ENCODE data around the gene ITPRID2. TPM values are rescaled to one million over a fixed set of nuclear protein-coding genes. Genes with fewer than 3 reads are reported as not detected.

Gene ITPRID2
- total RNA-seq, 1 experiment from 2014 or later: 419 TPM

DNA sequence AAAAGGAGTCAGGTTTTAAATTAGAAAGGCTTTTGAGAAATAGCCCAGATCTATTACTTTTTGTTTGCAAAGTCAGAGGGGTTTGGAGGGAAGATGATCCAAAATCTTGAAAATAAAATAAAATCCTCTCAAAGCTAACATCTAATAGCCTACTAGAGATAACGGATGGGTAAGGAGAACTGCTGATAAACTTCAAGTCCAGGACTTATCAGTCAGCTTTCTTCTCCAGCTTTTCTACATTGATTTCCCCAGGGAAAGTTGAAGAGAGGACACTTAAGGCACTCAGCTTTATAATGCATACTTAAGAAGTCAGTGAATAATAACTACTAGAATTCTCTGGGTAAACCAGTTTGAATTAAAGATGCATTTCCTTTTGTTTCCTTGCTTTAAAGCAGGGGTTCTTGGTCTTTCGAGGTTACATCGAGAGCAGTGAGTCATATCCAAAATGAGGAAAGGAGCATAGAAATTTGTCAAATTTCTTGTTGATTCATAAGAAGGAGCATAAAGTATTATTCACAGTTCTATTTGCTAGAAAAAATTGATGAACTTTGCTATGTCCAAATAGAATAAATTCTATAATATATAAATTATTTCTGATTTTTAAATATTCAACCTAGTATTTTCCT lies 43.2 kb upstream of the ITPRID2 start:
- BruUV-seq (replicated peaks): no TSS peak
- H3K9me3 ChIP-seq (ENCODE audit: insufficient read depth, low read depth): no peaks in the 10 kb centered on the region; the same call in 1 of the 2 replicates
- no peak for TF ChIP-seq EZH2 (IDR thresholded peaks at IDR 0.05; ENCODE audit: low read depth)
- TF ChIP-seq, protein P1, sequence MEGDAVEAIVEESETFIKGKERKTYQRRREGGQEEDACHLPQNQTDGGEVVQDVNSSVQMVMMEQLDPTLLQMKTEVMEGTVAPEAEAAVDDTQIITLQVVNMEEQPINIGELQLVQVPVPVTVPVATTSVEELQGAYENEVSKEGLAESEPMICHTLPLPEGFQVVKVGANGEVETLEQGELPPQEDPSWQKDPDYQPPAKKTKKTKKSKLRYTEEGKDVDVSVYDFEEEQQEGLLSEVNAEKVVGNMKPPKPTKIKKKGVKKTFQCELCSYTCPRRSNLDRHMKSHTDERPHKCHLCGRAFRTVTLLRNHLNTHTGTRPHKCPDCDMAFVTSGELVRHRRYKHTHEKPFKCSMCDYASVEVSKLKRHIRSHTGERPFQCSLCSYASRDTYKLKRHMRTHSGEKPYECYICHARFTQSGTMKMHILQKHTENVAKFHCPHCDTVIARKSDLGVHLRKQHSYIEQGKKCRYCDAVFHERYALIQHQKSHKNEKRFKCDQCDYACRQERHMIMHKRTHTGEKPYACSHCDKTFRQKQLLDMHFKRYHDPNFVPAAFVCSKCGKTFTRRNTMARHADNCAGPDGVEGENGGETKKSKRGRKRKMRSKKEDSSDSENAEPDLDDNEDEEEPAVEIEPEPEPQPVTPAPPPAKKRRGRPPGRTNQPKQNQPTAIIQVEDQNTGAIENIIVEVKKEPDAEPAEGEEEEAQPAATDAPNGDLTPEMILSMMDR (conservative IDR thresholded peaks at IDR 0.05): no peak
- no peaks in the 10 kb centered on the region for H3K9me2 ChIP-seq (ENCODE audit: insufficient read depth)
- no peak overlapping the region for H3K27ac ChIP-seq
- H3K4me3 ChIP-seq: no peak overlapping the region
- no peak overlapping the region for H2AFZ ChIP-seq
- POLR2A ChIA-PET (ENCODE audit: unreplicated experiment): no interaction called here
- H3K4me1 ChIP-seq (replicated peaks; ENCODE audit: insufficient read depth): no peaks in the 10 kb centered on the region
- no peaks in the 10 kb centered on the region for H3K79me2 ChIP-seq (ENCODE audit: low read depth)
- H3F3A ChIP-seq (ENCODE audit: insufficient read depth, low read depth): no peaks in the 10 kb centered on the region
- H4K20me1 ChIP-seq (ENCODE audit: insufficient read depth): no peaks in the 10 kb centered on the region
- CTCF ChIA-PET: no interaction called here
- no peak for DNase-seq
- no peak overlapping the region for H3K4me2 ChIP-seq
- H3K36me3 ChIP-seq (ENCODE audit: low read depth): no peaks in the 10 kb centered on the region
- intact Hi-C loops (cut with micrococcal nuclease; ENCODE audit: unreplicated experiment): no loop called here
- no peaks in the 10 kb centered on the region for H3K27me3 ChIP-seq (ENCODE audit: insufficient read depth, low read depth)

DNA sequence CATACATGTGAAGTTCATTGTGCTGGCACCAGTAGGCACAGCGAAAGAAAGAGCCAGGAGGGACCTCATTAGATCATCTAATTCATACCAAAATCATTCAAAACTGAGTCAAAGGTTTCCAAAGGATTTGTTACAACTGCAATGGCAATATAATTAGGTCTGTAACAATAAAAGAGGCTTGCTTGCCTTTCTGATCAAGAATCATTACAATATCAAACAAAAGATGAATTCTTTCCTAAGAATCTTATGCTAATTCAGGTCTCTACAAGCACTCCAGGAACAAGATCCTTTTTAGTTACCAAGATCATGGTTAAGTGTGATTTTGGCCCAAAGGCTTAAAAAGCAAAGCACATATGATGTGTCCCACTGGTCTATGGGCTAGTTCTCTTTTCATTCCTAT lies 41.9 kb upstream of the ITPRID2 start:
- no peaks in the 10 kb centered on the region for H4K20me1 ChIP-seq (ENCODE audit: insufficient read depth)
- H3K4me2 ChIP-seq: no peak overlapping the region
- no peaks in the 10 kb centered on the region; the same call in 1 of the 2 replicates for H3K9me3 ChIP-seq (ENCODE audit: insufficient read depth, low read depth)
- DNase-seq: no peak
- H3K36me3 ChIP-seq (ENCODE audit: low read depth): no peaks in the 10 kb centered on the region
- no peaks in the 10 kb centered on the region for H3K27me3 ChIP-seq (ENCODE audit: insufficient read depth, low read depth)
- H3K4me3 ChIP-seq: no peak overlapping the region
- POLR2A ChIA-PET (ENCODE audit: unreplicated experiment): no interaction called here
- H2AFZ ChIP-seq: no peak overlapping the region
- H3K9me2 ChIP-seq (ENCODE audit: insufficient read depth): no peaks in the 10 kb centered on the region
- H3K79me2 ChIP-seq (ENCODE audit: low read depth): no peaks in the 10 kb centered on the region
- no TSS peak for BruUV-seq (replicated peaks)
- no peaks in the 10 kb centered on the region for H3F3A ChIP-seq (ENCODE audit: insufficient read depth, low read depth)
- CTCF ChIA-PET: no interaction called here
- no peak for TF ChIP-seq EZH2 (IDR thresholded peaks at IDR 0.05; ENCODE audit: low read depth)
- TF ChIP-seq, protein P1 (conservative IDR thresholded peaks at IDR 0.05): no peak
- intact Hi-C loops (cut with micrococcal nuclease; ENCODE audit: unreplicated experiment): no loop called here
- no peaks in the 10 kb centered on the region for H3K4me1 ChIP-seq (replicated peaks; ENCODE audit: insufficient read depth)
- H3K27ac ChIP-seq: no peak overlapping the region

DNA sequence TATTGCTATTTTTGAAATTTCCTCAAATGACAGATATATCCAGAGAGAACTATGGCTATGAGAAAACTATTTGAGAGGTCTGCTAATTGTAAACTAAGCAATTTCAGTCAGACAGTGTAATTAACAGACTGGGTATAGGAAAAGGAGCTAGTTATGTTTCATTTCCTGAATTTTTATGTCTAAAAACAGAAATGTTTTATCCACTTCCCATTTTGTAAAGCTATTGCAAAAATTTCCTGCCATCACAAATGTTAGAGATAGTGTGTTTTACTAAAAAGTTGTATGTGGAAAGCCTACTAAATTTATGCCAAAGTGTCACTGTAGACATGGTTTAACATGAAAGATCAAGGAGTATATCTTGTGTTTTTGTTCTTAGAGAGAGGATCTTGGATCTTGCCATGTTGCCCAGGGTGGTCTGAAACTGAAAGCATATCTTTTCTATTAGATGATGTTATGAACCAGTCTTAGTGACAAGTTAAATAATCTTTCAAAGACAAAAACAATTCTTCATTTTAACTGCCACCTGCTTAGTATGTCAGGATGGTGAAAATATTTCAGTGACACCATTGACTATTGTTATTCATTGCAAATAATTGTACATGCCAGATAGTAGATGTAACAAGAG lies 40.5 kb upstream of the ITPRID2 start:
- intact Hi-C loops (cut with micrococcal nuclease; ENCODE audit: unreplicated experiment): no loop called here
- ChIA-PET POLR2A (ENCODE audit: unreplicated experiment) (no interaction called here), CTCF (no interaction called here)
- no peak for TF ChIP-seq EZH2 (IDR thresholded peaks at IDR 0.05; ENCODE audit: low read depth)
- TF ChIP-seq, protein P1 (conservative IDR thresholded peaks at IDR 0.05): no peak
- Histone ChIP-seq H3K4me1 (replicated peaks; ENCODE audit: insufficient read depth) (no peaks in the 10 kb centered on the region), H4K20me1 (ENCODE audit: insufficient read depth) (no peaks in the 10 kb centered on the region), H3K9me2 (ENCODE audit: insufficient read depth) (0 out of 2 replicates have a peak, but pooled peaks cover 4% of the 10 kb centered on the region), H3K27me3 (ENCODE audit: insufficient read depth, low read depth) (no peaks in the 10 kb centered on the region), H3K4me2 (no peak overlapping the region), H3F3A (ENCODE audit: insufficient read depth, low read depth) (no peaks in the 10 kb centered on the region), H3K36me3 (ENCODE audit: low read depth) (no peaks in the 10 kb centered on the region), H3K27ac (no peak overlapping the region), H2AFZ (no peak overlapping the region), H3K4me3 (no peak overlapping the region), H3K9me3 (ENCODE audit: insufficient read depth, low read depth) (no peaks in the 10 kb centered on the region; the same call in 1 of the 2 replicates), H3K79me2 (ENCODE audit: low read depth) (no peaks in the 10 kb centered on the region)
- no peak for DNase-seq
- BruUV-seq (replicated peaks): no TSS peak

All from PC-9 (cell line).